ENCODE results near the gene KCNJ12.

Gene KCNJ12

GRCh38 chr17:21369395-21369794, 6.8 kb upstream of the KCNJ12 start:
- TF ChIP-seq FOXM1 (IDR thresholded peaks at IDR 0.05; ENCODE audit: borderline replicate concordance, low read depth) (no peak), USF1 (IDR thresholded peaks at IDR 0.05) (no peak), MAX (IDR thresholded peaks at IDR 0.05) (no peak), EP300 (IDR thresholded peaks at IDR 0.05; ENCODE audit: borderline replicate concordance) (no peak), CREB1 (IDR thresholded peaks at IDR 0.05; ENCODE audit: low read depth) (no peak), TCF12 (IDR thresholded peaks at IDR 0.05; ENCODE audit: low read depth) (no peak), ZBTB7A (IDR thresholded peaks at IDR 0.05; ENCODE audit: low read depth) (no peak), CEBPB (IDR thresholded peaks at IDR 0.05) (no peak), REST (IDR thresholded peaks at IDR 0.05; ENCODE audit: low read depth) (no peak), TAF1 (IDR thresholded peaks at IDR 0.05; ENCODE audit: low read depth) (no peak), NFIC (IDR thresholded peaks at IDR 0.05) (no peak), TEAD4 (IDR thresholded peaks at IDR 0.05) (no peak), EGR1 (IDR thresholded peaks at IDR 0.05) (no peak)

GRCh38 chr17:21370430-21370829, 5.7 kb upstream of the KCNJ12 start:
- no peak for TF ChIP-seq TEAD4 (IDR thresholded peaks at IDR 0.05)
- TF ChIP-seq CREB1 (IDR thresholded peaks at IDR 0.05; ENCODE audit: low read depth) = no peak
- no peak for TF ChIP-seq TCF12 (IDR thresholded peaks at IDR 0.05; ENCODE audit: low read depth)
- no peak for TF ChIP-seq REST (IDR thresholded peaks at IDR 0.05; ENCODE audit: low read depth)
- no peak for TF ChIP-seq RAD21 (IDR thresholded peaks at IDR 0.05; ENCODE audit: low read depth)
- no peak for TF ChIP-seq NFIC (IDR thresholded peaks at IDR 0.05)
- TF ChIP-seq CEBPB (IDR thresholded peaks at IDR 0.05) = no peak
- TF ChIP-seq TAF1 (IDR thresholded peaks at IDR 0.05; ENCODE audit: low read depth) = no peak
- no peak for TF ChIP-seq FOXM1 (IDR thresholded peaks at IDR 0.05; ENCODE audit: borderline replicate concordance, low read depth)
- TF ChIP-seq MAX (IDR thresholded peaks at IDR 0.05) = no peak
- no peak for TF ChIP-seq USF1 (IDR thresholded peaks at IDR 0.05)

- TF ChIP-seq NFIC (IDR thresholded peaks at IDR 0.05) = no peak
- no peak for TF ChIP-seq EGR1 (IDR thresholded peaks at IDR 0.05)
- TF ChIP-seq TEAD4 (IDR thresholded peaks at IDR 0.05) = no peak
- TF ChIP-seq RAD21 (IDR thresholded peaks at IDR 0.05; ENCODE audit: low read depth) = no peak
- TF ChIP-seq CREB1 (IDR thresholded peaks at IDR 0.05; ENCODE audit: low read depth) = no peak
- TF ChIP-seq REST (IDR thresholded peaks at IDR 0.05; ENCODE audit: low read depth) = no peak
- TF ChIP-seq USF1 (IDR thresholded peaks at IDR 0.05) = no peak
These were observed 4.6 kb upstream of the KCNJ12 start for GRCh38 chr17:21371511-21372081.

- TF ChIP-seq ZBTB7A (IDR thresholded peaks at IDR 0.05; ENCODE audit: low read depth) = no peak
- no peak for TF ChIP-seq NFIC (IDR thresholded peaks at IDR 0.05)
- no peak for TF ChIP-seq EP300 (IDR thresholded peaks at IDR 0.05; ENCODE audit: borderline replicate concordance)
- TF ChIP-seq USF1 (IDR thresholded peaks at IDR 0.05) = no peak
- no peak for TF ChIP-seq TEAD4 (IDR thresholded peaks at IDR 0.05)
- TF ChIP-seq CREB1 (IDR thresholded peaks at IDR 0.05; ENCODE audit: low read depth) = no peak
- TF ChIP-seq REST (IDR thresholded peaks at IDR 0.05; ENCODE audit: low read depth) = no peak
- no peak for TF ChIP-seq TAF1 (IDR thresholded peaks at IDR 0.05; ENCODE audit: low read depth)
- TF ChIP-seq EGR1 (IDR thresholded peaks at IDR 0.05) = no peak
- TF ChIP-seq YY1 (IDR thresholded peaks at IDR 0.05; ENCODE audit: low read depth) = no peak
- TF ChIP-seq MAX (IDR thresholded peaks at IDR 0.05) = no peak
- no peak for TF ChIP-seq CEBPB (IDR thresholded peaks at IDR 0.05)
These were observed 3.8 kb upstream of the KCNJ12 start for GRCh38 chr17:21372256-21372954.

All from Ishikawa (cell line).